GM12875 (cell line): ENCODE results near the gene HBG2.
"Not testable (repeated sequence)": the region's sequence is repeated elsewhere in the genome, so short reads cannot be mapped to it uniquely, and the experiment has no call there.

Experiments used
- H3K4me3 ChIP-seq: one replicate; pipeline ENCODE4 v1.5.1; 2011; ENCODE audit warnings: low read depth, low read length, control low read depth
- CTCF ChIP-seq: IDR thresholded peaks from 2 replicates; pipeline ENCODE4 v1.5.1; 2011; ENCODE audit warnings: low read depth, mild to moderate bottlenecking, control low read depth, inconsistent platforms, low read length, moderate library complexity, borderline replicate concordance; ENCODE audit not compliant: insufficient read depth

Gene HBG2

DNA sequence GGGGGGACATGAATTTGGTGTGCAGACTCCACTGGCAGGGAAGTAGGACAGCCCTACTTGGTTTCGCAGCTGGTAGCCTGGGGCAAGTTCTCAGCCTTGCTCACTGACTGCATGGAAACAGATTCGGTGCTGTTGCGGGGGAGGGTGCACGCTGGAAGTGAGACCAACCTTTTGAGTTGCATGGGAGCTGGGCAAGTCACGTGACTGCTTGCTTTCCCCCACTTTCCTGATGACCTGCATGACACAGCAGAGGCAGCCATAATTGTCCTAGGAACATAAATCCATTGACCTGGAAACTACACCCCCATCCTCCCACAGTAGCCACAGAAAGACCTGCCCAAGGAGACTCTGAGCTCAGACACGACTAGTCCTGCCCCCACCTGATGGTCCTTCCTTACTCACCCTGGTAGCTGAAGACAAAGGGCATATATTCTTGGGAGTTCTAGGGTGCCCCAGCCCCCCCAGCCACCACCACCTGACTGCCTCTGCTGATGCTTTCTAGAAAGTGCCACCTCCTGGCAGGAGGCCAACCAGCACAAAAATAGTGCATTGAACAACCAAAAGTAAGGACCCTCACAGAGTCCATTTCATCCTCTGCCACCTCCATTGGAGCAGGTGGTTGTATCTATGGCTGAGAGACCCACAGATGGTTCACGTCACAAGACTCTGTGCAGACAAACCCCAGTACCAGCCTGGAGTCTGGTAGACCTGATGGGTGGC, 4.1 kb upstream of the HBG2 start:
- H3K4me3 ChIP-seq = no peak overlapping the region
- TF ChIP-seq CTCF = no peak

- TF ChIP-seq CTCF = no peak
- H3K4me3 ChIP-seq = no peak overlapping the region
Observed at GRCh38 chr11:5257296-5257695, 2.7 kb upstream of the HBG2 start.

- H3K4me3 ChIP-seq = not testable (repeated sequence)
Observed at GRCh38 chr11:5254023-5254422, 558 bp downstream of the HBG2 start.

DNA sequence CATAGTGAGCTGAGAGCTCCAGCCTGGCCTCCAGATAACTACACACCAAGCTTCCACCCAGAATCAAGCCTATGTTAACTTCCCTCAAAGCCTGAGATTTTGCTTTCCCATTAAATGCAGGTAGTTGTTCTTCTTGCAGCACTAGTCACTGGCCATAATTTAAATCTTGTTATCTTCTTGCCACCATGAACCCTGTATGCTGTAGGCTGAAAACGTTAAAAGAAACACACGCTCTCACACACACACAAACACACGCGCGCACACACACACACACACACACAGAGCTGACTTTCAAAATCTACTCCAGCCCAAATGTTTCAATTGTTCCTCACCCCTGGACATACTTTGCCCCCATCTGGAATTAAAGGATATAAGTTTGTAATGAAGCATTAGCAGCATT, 1.1 kb downstream of the HBG2 start:
- H3K4me3 ChIP-seq = not testable (repeated sequence)

DNA sequence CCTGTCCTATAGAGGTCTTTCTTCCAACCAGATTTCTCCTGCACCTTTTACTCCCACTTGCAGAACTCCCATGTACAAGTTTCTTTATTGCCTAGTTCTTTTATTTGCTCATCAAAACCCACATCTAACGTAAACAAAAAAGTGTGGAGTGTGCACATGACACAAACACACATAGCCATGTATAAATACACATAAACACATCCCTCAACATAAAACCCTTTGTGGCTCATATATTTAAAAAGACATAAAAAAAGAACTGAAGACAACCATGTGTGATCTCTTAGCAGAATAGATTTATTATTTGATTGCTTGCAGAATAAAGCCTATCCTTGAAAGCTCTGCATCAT, 1.7 kb downstream of the HBG2 start:
- H3K4me3 ChIP-seq = no peak overlapping the region
- no peak for TF ChIP-seq CTCF

DNA sequence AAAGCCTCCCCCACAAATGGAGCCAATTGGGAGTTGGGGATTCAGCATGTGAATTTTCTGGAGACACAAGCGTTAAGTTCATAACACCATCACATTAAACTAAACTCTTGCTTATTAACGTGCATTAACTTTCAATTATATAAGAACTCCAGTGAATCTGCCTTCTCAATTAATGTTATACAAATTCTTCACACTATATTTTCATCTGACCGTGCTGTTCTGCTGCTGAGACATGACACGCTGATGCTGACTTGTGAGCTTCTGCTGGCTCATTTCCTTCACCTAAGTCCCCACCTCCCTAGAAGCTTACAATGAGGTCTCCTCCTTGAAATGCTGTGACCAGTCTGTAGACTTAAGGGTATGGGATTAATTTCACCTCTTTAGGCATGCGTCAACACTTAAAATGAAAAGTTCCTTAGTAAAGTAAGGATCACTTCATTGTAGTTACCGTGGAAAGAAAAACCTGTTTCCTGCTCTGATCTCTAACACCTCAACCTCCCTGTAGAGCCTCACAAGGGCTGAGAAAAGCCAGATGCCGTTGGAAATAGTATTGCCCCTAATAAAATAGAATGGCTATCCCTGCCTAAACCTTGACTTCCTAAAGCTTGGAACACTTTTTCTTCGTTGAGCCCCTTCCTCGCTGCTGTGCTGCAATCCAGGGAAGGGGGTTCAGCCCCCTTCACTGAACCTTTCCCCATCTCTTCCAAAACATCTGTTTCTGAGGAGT, 2.2 kb downstream of the HBG2 start:
- no peak for TF ChIP-seq CTCF
- H3K4me3 ChIP-seq = no peak overlapping the region

- TF ChIP-seq CTCF = no peak
- no peak overlapping the region for H3K4me3 ChIP-seq
Observed at GRCh38 chr11:5251746-5252145, 2.8 kb downstream of the HBG2 start.

DNA sequence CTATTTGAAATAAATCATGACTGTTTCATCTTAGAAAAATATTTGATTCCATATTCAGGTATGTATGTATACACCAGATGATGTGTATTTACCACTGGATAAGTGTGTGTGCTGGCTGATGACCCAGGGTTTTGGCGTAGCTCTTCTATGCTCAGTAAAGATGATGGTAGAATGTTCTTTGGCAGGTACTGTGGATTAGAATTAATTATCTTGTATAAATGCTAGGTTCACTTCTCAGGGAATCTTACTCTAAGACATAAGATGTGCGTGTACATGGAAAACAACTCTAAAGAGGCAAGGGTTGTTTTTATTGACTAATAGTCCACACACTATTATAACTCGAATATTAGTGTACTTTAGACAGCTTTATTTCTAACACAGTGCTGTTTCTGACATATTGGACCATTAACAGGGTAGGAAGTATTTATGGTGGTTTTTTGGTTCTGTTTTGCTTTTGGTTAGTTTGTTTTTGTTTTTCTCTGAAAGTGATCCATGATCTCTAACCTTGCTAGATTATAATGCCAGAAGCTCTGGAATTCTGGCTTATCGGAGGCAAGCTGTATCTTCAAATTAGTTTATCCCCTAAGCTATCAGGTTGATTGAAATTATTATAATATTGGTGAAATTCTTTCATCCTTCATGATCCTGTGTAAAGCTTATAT, 3.9 kb downstream of the HBG2 start:
- no peak for TF ChIP-seq CTCF

DNA sequence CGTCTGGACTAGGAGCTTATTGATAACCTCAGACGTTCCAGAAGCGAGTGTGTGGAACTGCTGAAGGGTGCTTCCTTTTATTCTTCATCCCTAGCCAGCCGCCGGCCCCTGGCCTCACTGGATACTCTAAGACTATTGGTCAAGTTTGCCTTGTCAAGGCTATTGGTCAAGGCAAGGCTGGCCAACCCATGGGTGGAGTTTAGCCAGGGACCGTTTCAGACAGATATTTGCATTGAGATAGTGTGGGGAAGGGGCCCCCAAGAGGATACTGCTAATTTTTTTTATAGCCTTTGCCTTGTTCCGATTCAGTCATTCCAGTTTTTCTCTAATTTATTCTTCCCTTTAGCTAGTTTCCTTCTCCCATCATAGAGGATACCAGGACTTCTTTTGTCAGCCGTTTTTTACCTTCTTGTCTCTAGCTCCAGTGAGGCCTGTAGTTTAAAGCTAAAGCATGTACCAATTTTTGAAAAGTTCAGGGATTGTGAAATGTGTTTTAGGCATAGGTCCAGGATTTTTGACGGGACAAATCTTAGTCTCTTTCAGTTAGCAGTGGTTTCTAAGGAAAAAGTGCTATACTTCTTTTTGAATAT, 4.7 kb downstream of the HBG2 start, which contains the start of gene HBG1:
Gene HBG1, minus strand, starts transcription at position 51 of the 590 bp plus-strand sequence. CDS start 53 bp downstream, outside the sequence.
- H3K4me3 ChIP-seq = not testable (repeated sequence)

More for the DNA sequence above, 3.9 kb downstream of the HBG2 start:
- H3K4me3 ChIP-seq = no peak overlapping the region

DNA sequence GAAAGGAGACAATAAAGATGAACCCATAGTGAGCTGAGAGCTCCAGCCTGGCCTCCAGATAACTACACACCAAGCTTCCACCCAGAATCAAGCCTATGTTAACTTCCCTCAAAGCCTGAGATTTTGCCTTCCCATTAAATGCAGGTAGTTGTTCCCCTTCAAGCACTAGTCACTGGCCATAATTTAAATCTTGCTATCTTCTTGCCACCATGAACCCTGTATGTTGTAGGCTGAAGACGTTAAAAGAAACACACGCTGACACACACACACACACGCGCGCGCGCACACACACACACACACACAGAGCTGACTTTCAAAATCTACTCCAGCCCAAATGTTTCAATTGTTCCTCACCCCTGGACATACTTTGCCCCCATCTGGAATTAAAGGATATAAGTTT, 6.1 kb downstream of the HBG2 start:
- not testable (repeated sequence) for H3K4me3 ChIP-seq
